ENCODE measurements around the gene KMT5B.

DNA sequence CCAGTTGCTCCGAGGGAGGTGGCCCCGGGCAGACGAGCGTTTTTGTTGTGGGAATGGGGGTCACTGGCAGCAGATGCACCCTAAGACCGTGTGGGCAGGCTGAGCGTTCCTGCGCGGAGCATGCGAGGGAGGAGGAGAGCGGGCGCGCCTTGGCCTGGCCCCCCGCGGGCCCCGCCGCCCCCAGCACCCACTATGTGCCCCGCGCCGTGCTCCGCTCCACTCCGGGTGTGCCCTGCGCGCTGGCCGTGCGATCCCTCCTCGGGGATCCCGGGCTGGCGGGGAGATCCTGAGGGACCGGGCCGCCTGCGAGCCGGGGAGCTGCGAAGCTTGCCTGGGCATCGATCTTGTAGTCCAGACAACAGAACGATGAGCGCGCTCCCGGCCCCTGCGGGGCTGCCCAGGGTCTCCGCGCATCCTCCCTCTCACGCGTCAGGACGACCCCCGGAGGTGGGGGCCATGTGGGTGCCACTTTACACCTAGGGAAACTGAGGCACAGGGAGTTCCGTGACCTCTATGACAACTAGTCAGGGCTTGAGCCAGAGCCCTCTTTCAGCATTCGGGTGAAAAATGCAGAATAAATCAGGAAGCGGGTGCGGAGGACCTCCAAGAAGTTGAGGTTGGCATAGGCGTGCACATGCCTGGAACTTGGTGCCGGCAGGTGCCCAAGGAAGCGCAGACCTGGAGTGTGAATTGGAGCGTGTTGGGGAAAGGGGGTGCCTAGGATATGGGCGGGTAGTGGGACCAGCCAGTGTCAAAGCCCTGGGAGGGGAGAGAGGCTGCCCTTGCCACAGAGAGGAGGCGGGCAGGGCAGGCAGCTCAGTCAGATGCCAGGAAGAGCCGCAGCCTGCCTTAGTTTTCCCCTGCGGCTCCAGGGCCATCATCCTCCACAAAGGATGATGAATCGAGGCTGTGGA is 1.3 kb upstream of the KMT5B start:
- no peak for TF ChIP-seq CREB1 (CRISPR knock-in tag; IDR thresholded peaks at IDR 0.05)
- no peak for TF ChIP-seq NFYB (CRISPR knock-in tag; conservative IDR thresholded peaks at IDR 0.05; ENCODE audit: low read depth)
- no peak for TF ChIP-seq RELA (CRISPR knock-in tag; IDR thresholded peaks at IDR 0.05; ENCODE audit: borderline replicate concordance)
